Neutrophil (primary cell): Measurements from ENCODE around the gene SPAG5.
A peak's percentile ranks its signal among the peaks of the same experiment; 100 is the strongest.

Experiments
- H3K27ac ChIP-seq: fragments of 200-600 bp; sonication (generic); 2 replicates; pipeline ENCODE4 v1.5.1; 2016; ENCODE audit warnings: mild to moderate bottlenecking, moderate library complexity
- H3K27me3 ChIP-seq: fragments of 200-600 bp; sonication (generic); 2 replicates; pipeline ENCODE4 v1.6.0; 2016; ENCODE audit warnings: mild to moderate bottlenecking
- H3K36me3 ChIP-seq: fragments of 200-600 bp; sonication (generic); 2 replicates; pipeline ENCODE4 v1.5.1; 2017
- H3K4me1 ChIP-seq, 2 experiments: fragments of 200-600 bp in 1 of 2; sonication (generic) in 1 of 2; 1 replicate in 1 of 2; 2 replicates in 1 of 2; pipeline versions ENCODE4 v1.5.1 to v1.6.1; 2013 to 2016; ENCODE audit warnings: low read depth in 1 of 2, low read length in 1 of 2, mild to moderate bottlenecking in 1 of 2, moderate library complexity in 1 of 2; ENCODE audit not compliant: control insufficient read depth in 1 of 2, insufficient read depth in 1 of 2
- H3K4me3 ChIP-seq, 2 experiments: fragments of 200-600 bp in 1 of 2; sonication (generic) in 1 of 2; 1 replicate in 1 of 2; 2 replicates in 1 of 2; pipeline ENCODE4 v1.5.1; 2013 to 2016; ENCODE audit warnings: low read depth in 1 of 2, low read length in 1 of 2, mild to moderate bottlenecking in 1 of 2, moderate library complexity in 1 of 2
- H3K9me3 ChIP-seq: fragments of 200-600 bp; sonication (generic); 2 replicates; pipeline ENCODE4 v1.5.1; 2016
- TF ChIP-seq, protein P1 (sequence below): fragments of 200-600 bp; sonication (generic); IDR thresholded peaks from 2 replicates; pipeline ENCODE4 v1.5.1; 2016; ENCODE audit warnings: antibody characterized with exemption

The SPAG5 gene, protein sequence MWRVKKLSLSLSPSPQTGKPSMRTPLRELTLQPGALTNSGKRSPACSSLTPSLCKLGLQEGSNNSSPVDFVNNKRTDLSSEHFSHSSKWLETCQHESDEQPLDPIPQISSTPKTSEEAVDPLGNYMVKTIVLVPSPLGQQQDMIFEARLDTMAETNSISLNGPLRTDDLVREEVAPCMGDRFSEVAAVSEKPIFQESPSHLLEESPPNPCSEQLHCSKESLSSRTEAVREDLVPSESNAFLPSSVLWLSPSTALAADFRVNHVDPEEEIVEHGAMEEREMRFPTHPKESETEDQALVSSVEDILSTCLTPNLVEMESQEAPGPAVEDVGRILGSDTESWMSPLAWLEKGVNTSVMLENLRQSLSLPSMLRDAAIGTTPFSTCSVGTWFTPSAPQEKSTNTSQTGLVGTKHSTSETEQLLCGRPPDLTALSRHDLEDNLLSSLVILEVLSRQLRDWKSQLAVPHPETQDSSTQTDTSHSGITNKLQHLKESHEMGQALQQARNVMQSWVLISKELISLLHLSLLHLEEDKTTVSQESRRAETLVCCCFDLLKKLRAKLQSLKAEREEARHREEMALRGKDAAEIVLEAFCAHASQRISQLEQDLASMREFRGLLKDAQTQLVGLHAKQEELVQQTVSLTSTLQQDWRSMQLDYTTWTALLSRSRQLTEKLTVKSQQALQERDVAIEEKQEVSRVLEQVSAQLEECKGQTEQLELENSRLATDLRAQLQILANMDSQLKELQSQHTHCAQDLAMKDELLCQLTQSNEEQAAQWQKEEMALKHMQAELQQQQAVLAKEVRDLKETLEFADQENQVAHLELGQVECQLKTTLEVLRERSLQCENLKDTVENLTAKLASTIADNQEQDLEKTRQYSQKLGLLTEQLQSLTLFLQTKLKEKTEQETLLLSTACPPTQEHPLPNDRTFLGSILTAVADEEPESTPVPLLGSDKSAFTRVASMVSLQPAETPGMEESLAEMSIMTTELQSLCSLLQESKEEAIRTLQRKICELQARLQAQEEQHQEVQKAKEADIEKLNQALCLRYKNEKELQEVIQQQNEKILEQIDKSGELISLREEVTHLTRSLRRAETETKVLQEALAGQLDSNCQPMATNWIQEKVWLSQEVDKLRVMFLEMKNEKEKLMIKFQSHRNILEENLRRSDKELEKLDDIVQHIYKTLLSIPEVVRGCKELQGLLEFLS

DNA sequence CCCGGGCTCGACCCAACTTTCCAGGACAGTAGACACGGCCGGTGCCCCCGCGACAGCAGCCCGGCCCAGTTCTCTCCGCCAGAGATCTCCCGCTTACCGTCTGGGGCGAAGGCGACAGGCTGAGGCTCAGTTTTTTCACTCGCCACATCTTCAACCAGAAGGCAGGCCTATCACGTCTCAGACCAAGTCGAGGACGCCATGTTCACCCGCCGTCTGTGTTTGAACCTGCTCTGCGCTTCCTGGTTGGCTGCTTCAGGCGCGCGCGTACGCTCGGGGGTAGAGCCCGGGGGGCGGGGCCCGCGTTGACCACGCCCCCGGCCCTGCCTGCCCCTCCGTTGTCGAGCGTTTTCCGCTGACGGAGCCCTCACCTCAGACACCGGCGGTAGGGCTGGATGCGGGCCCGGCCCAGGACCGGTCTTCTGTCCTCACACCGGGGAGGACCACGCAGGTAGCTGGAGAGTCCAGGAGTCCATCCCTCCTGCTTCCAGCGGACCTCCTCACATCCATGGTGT, at the start of gene SPAG5:
TSS of gene SPAG5 (minus strand) at position 227 of the 512 bp plus-strand sequence. CDS start at position 148, 79 bp downstream.
- H3K27ac ChIP-seq, result peak within 1 kb of the TSS; percentile 90
- H3K9me3 ChIP-seq, result no peaks in the 10 kb centered on the region
- no peaks in the 10 kb centered on the region for H3K36me3 ChIP-seq
- peaks cover 22 to 25% of the 10 kb centered on the region in 2 experiments for H3K4me1 ChIP-seq
- H3K4me3 ChIP-seq, result peak within 1 kb of the TSS; percentile 84 to 91
- TF ChIP-seq, protein P1, sequence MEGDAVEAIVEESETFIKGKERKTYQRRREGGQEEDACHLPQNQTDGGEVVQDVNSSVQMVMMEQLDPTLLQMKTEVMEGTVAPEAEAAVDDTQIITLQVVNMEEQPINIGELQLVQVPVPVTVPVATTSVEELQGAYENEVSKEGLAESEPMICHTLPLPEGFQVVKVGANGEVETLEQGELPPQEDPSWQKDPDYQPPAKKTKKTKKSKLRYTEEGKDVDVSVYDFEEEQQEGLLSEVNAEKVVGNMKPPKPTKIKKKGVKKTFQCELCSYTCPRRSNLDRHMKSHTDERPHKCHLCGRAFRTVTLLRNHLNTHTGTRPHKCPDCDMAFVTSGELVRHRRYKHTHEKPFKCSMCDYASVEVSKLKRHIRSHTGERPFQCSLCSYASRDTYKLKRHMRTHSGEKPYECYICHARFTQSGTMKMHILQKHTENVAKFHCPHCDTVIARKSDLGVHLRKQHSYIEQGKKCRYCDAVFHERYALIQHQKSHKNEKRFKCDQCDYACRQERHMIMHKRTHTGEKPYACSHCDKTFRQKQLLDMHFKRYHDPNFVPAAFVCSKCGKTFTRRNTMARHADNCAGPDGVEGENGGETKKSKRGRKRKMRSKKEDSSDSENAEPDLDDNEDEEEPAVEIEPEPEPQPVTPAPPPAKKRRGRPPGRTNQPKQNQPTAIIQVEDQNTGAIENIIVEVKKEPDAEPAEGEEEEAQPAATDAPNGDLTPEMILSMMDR, result peak; percentile 36
- H3K27me3 ChIP-seq, result no peaks in the 10 kb centered on the region

DNA sequence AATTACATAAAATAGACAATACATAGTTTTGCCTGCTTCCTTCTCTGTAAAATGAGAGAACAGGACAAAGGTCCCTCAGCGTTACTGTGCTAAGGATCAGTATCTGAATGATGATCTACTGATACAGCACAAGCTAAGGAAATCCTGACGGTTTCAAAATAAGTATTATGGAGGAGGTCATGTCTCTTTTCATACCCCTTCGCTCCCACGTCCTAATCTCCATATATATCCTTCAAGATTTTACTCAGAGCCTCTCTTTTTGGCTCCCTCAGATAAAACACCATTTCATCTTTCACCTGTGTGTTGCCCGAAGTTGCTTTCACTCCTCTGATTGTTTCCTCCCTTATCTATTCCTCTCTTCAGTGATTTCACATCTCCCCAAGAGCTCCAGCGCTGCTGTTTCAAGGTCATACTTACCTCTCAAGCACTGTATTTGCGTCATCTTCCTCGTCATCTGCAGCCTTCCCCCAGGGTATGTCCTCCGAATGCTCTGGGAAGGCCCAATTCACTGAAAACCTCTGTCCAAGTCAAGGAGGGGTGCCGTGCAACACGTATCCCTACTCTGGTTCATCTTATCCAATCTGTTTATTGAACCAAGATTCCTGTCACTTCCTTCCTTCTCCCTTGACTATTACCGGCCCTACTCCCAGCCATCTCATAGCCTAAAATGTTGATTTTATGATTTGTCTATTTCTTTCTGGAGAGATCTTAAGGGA, 47.4 kb upstream of the SPAG5 start:
- H3K27ac ChIP-seq, result peak overlapping the region; percentile 91
- peaks cover 41 to 44% of the 10 kb centered on the region in 2 experiments for H3K4me1 ChIP-seq
- TF ChIP-seq, protein P1, result no peak
- H3K36me3 ChIP-seq, result peaks cover 42% of the 10 kb centered on the region
- no peaks in the 10 kb centered on the region for H3K9me3 ChIP-seq
- H3K27me3 ChIP-seq, result no peaks in the 10 kb centered on the region
- H3K4me3 ChIP-seq, result peak overlapping the region; percentile 93 to 96

DNA sequence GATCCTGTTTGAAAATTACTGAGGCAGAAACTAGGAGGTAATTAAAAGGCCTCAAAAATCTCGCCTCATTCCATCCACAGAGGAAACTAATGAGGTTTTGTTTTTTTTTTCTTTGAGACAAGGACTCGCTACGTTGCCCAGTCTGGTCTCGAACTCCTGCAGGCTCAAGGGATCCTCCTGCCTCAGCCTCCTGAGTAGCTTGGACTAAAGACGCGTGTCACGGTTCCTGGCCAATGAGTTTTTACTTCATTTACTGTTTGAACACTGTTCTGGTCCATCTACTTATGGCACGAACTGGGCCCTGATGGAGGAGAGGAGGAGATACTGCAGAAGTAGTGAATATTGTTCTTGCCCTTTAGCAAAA, 46.7 kb upstream of the SPAG5 start:
- no peaks in the 10 kb centered on the region for H3K9me3 ChIP-seq
- H3K27ac ChIP-seq, result peak overlapping the region; percentile 91
- H3K4me1 ChIP-seq, result peaks cover 41 to 44% of the 10 kb centered on the region in 2 experiments
- no peaks in the 10 kb centered on the region for H3K27me3 ChIP-seq
- peak overlapping the region; percentile 93 to 96 for H3K4me3 ChIP-seq
- TF ChIP-seq, protein P1, result no peak
- H3K36me3 ChIP-seq, result peaks cover 42% of the 10 kb centered on the region

DNA sequence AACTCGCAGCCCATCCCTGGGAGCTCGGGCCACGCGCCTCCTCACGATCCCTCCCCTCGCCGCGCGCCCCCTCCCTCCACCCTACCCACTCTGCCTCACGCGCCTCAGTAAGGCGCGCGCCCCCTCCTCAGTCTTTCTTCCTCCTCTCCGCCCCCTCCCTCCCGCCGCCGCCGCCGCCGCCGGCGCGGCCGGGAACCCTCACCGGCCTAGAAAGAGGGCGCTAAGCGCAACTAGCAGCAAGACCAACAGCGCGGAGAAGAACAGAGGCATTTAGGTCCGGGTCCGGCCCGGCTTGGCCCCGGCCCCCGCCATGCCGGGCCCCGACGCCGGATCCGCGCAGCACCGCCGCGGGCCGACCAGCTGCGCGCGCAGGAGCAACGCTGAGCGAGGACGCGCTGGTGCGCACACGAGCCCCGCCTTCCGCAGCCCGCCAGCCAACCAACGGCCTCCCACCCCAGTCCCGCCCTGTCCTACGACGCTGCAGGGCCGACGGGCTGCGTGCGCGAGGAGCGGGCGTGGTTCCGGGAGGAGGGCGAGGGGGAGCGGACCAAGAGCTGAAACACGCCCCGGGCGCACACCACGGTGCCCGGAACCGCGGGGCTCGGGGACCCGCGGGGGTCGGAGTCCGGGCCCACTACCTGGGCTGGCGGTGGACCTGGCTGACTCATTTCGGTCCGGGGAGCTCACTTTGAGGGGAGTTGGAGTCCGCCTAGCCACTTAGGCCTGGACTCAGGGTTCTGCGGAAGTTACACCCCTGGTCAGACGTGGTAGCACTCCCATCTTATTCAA, 46.2 kb upstream of the SPAG5 start, which contains the start of gene BLTP2:
TSS of gene BLTP2 (minus strand) at position 372 of the 789 bp plus-strand sequence. CDS start at position 270, 102 bp downstream.
- Histone ChIP-seq H3K4me3 (peak within 1 kb of the TSS; percentile 93 to 96), H3K27ac (peak within 1 kb of the TSS; percentile 91), H3K4me1 (peaks cover 41 to 44% of the 10 kb centered on the region in 2 experiments), H3K27me3 (no peaks in the 10 kb centered on the region), H3K36me3 (peaks cover 43% of the 10 kb centered on the region), H3K9me3 (no peaks in the 10 kb centered on the region)
- TF ChIP-seq, protein P1, result peak; percentile 55
